HEK293 (cell line): Measurements from ENCODE around the gene PTPMT1.

Experiments
- FEZF1 ChIP-seq: fragments of 450-650 bp; formaldehyde crosslinking; IDR thresholded peaks from 2 replicates; pipeline ENCODE4 v1.5.1; 2016; ENCODE audit warnings: missing biosample characterization, missing genetic modification characterization
- GLI4 ChIP-seq: fragments of 450-650 bp; formaldehyde crosslinking; IDR thresholded peaks from 2 replicates; pipeline ENCODE4 v1.5.1; 2016; ENCODE audit warnings: missing biosample characterization, missing genetic modification characterization
- INSM2 ChIP-seq: fragments of 450-650 bp; formaldehyde crosslinking; IDR thresholded peaks from 2 replicates; pipeline ENCODE4 v1.5.1; 2016; ENCODE audit warnings: missing biosample characterization, missing genetic modification characterization
- KLF16 ChIP-seq: fragments of 450-650 bp; formaldehyde crosslinking; IDR thresholded peaks from 2 replicates; pipeline ENCODE4 v1.5.1; 2017; ENCODE audit warnings: missing biosample characterization, missing genetic modification characterization
- KLF7 ChIP-seq: fragments of 450-650 bp; formaldehyde crosslinking; IDR thresholded peaks from 2 replicates; pipeline ENCODE4 v1.5.1; 2016; ENCODE audit warnings: missing biosample characterization, missing genetic modification characterization, borderline replicate concordance
- KLF8 ChIP-seq: fragments of 450-650 bp; formaldehyde crosslinking; IDR thresholded peaks from 2 replicates; pipeline ENCODE4 v1.5.1; 2016; ENCODE audit warnings: missing biosample characterization, missing genetic modification characterization
- PRDM10 ChIP-seq: fragments of 450-650 bp; formaldehyde crosslinking; IDR thresholded peaks from 2 replicates; pipeline ENCODE4 v1.5.1; 2016; ENCODE audit warnings: missing biosample characterization, missing genetic modification characterization
- PRDM6 ChIP-seq: fragments of 450-650 bp; formaldehyde crosslinking; IDR thresholded peaks from 2 replicates; pipeline ENCODE4 v1.5.1; 2017; ENCODE audit warnings: missing biosample characterization, missing genetic modification characterization
- REPIN1 ChIP-seq: fragments of 450-650 bp; formaldehyde crosslinking; IDR thresholded peaks from 2 replicates; pipeline ENCODE4 v1.5.1; 2017; ENCODE audit warnings: missing biosample characterization, missing genetic modification characterization, low read depth
- SALL2 ChIP-seq: fragments of 450-650 bp; formaldehyde crosslinking; IDR thresholded peaks from 2 replicates; pipeline ENCODE4 v1.5.0; 2017; ENCODE audit warnings: missing biosample characterization, mild to moderate bottlenecking, missing genetic modification characterization, borderline replicate concordance
- SCRT1 ChIP-seq: fragments of 450-650 bp; formaldehyde crosslinking; IDR thresholded peaks from 2 replicates; pipeline ENCODE4 v1.5.1; 2016; ENCODE audit warnings: missing biosample characterization, missing genetic modification characterization, borderline replicate concordance
- SCRT2 ChIP-seq: fragments of 450-650 bp; formaldehyde crosslinking; IDR thresholded peaks from 2 replicates; pipeline ENCODE4 v1.5.1; 2016; ENCODE audit warnings: missing biosample characterization, missing genetic modification characterization
- TRIM28 ChIP-seq: IDR thresholded peaks from 2 replicates; pipeline ENCODE4 v1.6.1; 2011; ENCODE audit warnings: low read length, control low read depth, borderline replicate concordance
- ZEB2 ChIP-seq: fragments of 450-650 bp; formaldehyde crosslinking; IDR thresholded peaks from 2 replicates; pipeline ENCODE4 v1.5.1; 2016; ENCODE audit warnings: missing biosample characterization, missing genetic modification characterization
- ZFHX2 ChIP-seq: fragments of 450-650 bp; formaldehyde crosslinking; conservative IDR thresholded peaks from 2 replicates; pipeline ENCODE4 v1.5.1; 2016; ENCODE audit warnings: missing biosample characterization, missing genetic modification characterization
- ZFP69B ChIP-seq: fragments of 450-650 bp; formaldehyde crosslinking; IDR thresholded peaks from 2 replicates; pipeline ENCODE4 v1.5.1; 2016; ENCODE audit warnings: missing biosample characterization, missing genetic modification characterization
- ZIC2 ChIP-seq: fragments of 450-650 bp; formaldehyde crosslinking; IDR thresholded peaks from 2 replicates; pipeline ENCODE4 v1.5.1; 2016; ENCODE audit warnings: missing biosample characterization, missing genetic modification characterization
- ZNF16 ChIP-seq: fragments of 450-650 bp; formaldehyde crosslinking; IDR thresholded peaks from 2 replicates; pipeline ENCODE4 v1.5.1; 2016; ENCODE audit warnings: low read depth, missing biosample characterization, missing genetic modification characterization
- ZNF350 ChIP-seq: fragments of 450-650 bp; formaldehyde crosslinking; IDR thresholded peaks from 2 replicates; pipeline ENCODE4 v1.5.0; 2017; ENCODE audit warnings: missing biosample characterization, mild to moderate bottlenecking, missing genetic modification characterization
- ZNF354C ChIP-seq: fragments of 450-650 bp; formaldehyde crosslinking; IDR thresholded peaks from 2 replicates; pipeline ENCODE4 v1.5.1; 2016; ENCODE audit warnings: missing biosample characterization, missing genetic modification characterization, low read depth, borderline replicate concordance
- ZNF366 ChIP-seq: fragments of 450-650 bp; formaldehyde crosslinking; conservative IDR thresholded peaks from 2 replicates; pipeline ENCODE4 v1.5.1; 2016; ENCODE audit warnings: missing biosample characterization, missing genetic modification characterization
- ZNF394 ChIP-seq: fragments of 450-650 bp; formaldehyde crosslinking; IDR thresholded peaks from 2 replicates; pipeline ENCODE4 v1.5.1; 2016; ENCODE audit warnings: missing biosample characterization, missing genetic modification characterization, mild to moderate bottlenecking, moderate library complexity, borderline replicate concordance
- ZNF433 ChIP-seq: fragments of 450-650 bp; formaldehyde crosslinking; IDR thresholded peaks from 2 replicates; pipeline ENCODE4 v1.5.1; 2016; ENCODE audit warnings: missing biosample characterization, missing genetic modification characterization, low read depth
- ZNF449 ChIP-seq: fragments of 450-650 bp; formaldehyde crosslinking; IDR thresholded peaks from 2 replicates; pipeline ENCODE4 v1.5.1; 2017; ENCODE audit warnings: missing biosample characterization, mild to moderate bottlenecking, missing genetic modification characterization, moderate library complexity
- ZNF510 ChIP-seq: fragments of 450-650 bp; formaldehyde crosslinking; IDR thresholded peaks from 2 replicates; pipeline ENCODE4 v1.5.1; 2018; ENCODE audit warnings: mild to moderate bottlenecking, missing genetic modification characterization, missing biosample characterization; ENCODE audit not compliant: insufficient replicate concordance
- ZNF530 ChIP-seq: fragments of 450-650 bp; formaldehyde crosslinking; IDR thresholded peaks from 2 replicates; pipeline ENCODE4 v1.5.1; 2016; ENCODE audit warnings: low read depth, missing biosample characterization, missing genetic modification characterization
- ZNF548 ChIP-seq: fragments of 450-650 bp; formaldehyde crosslinking; IDR thresholded peaks from 2 replicates; pipeline ENCODE4 v1.5.1; 2016; ENCODE audit warnings: missing biosample characterization, missing genetic modification characterization
- ZNF623 ChIP-seq: fragments of 450-650 bp; formaldehyde crosslinking; IDR thresholded peaks from 2 replicates; pipeline ENCODE4 v1.5.1; 2016; ENCODE audit warnings: missing biosample characterization, missing genetic modification characterization
- ZNF629 ChIP-seq: fragments of 450-650 bp; formaldehyde crosslinking; IDR thresholded peaks from 2 replicates; pipeline ENCODE4 v1.5.1; 2017; ENCODE audit warnings: missing biosample characterization, missing genetic modification characterization
- ZNF692 ChIP-seq: fragments of 450-650 bp; formaldehyde crosslinking; IDR thresholded peaks from 2 replicates; pipeline ENCODE4 v1.5.1; 2016; ENCODE audit warnings: missing biosample characterization, missing genetic modification characterization
- ZSCAN23 ChIP-seq: fragments of 450-650 bp; formaldehyde crosslinking; IDR thresholded peaks from 2 replicates; pipeline ENCODE4 v1.5.1; 2016; ENCODE audit warnings: missing biosample characterization, missing genetic modification characterization

PTPMT1 gene

GRCh38 chr11:47523490-47524225 is 41.7 kb upstream of the PTPMT1 start (continued):
- TF ChIP-seq ZFHX2 (no peak), PRDM10 (no peak), FEZF1 (tag by site-specific recombination) (no peak), ZNF350 (tag by site-specific recombination) (no peak), ZSCAN23 (tag by site-specific recombination) (0 out of 2 replicates have a peak, but pooled peaks have one; percentile 11), ZFP69B (tag by site-specific recombination) (peak; percentile 92), SALL2 (tag by site-specific recombination) (no peak), ZNF366 (tag by site-specific recombination) (peak; percentile 50; the same call in 1 of the 2 replicates), ZNF449 (tag by site-specific recombination) (no peak), SCRT1 (tag by site-specific recombination) (peak; percentile 89), KLF8 (no peak), ZIC2 (tag by site-specific recombination) (no peak), SCRT2 (tag by site-specific recombination) (peak; percentile 94), ZNF623 (no peak), REPIN1 (tag by site-specific recombination) (no peak), ZNF548 (tag by site-specific recombination) (no peak), ZEB2 (tag by site-specific recombination) (peak; percentile 20; the same call in 1 of the 2 replicates), ZNF510 (tag by site-specific recombination) (no peak), TRIM28 (peak; percentile 90), INSM2 (0 out of 2 replicates have a peak, but pooled peaks have one; percentile 36), ZNF433 (tag by site-specific recombination) (no peak), ZNF16 (tag by site-specific recombination) (no peak), ZNF354C (tag by site-specific recombination) (no peak), GLI4 (tag by site-specific recombination) (no peak), KLF7 (no peak), ZNF394 (tag by site-specific recombination) (no peak), ZNF530 (tag by site-specific recombination) (no peak), KLF16 (tag by site-specific recombination) (no peak), ZNF629 (tag by site-specific recombination) (peak; percentile 53), PRDM6 (tag by site-specific recombination) (peak; percentile 36; the same call in 1 of the 2 replicates), ZNF692 (peak; percentile 86)
